Stomach (tissue), 9 donors: Measurements from ENCODE around the gene LRFN5. TPM values are rescaled to one million over a fixed set of nuclear protein-coding genes. Genes with fewer than 3 reads are reported as not detected.
A peak's percentile ranks its signal among the peaks of the same experiment; 100 is the strongest.

Experiments used
- DNase-seq, 2 donors: peaks; one replicate each; pipeline versions ENCODE4 v3.0.0 to v3.0.0-alpha.2; 2013 to 2019
- H3K27ac ChIP-seq, 5 donors: fragments of 200-600 bp in 4 of 5; sonication (generic) in 4 of 5; one replicate each; pipeline ENCODE4 v1.5.1; 2013 to 2019; ENCODE audit warnings: mild to moderate bottlenecking in 1 of 5, moderate library complexity in 1 of 5
- H3K27me3 ChIP-seq, 3 donors: fragments of 200-600 bp; sonication (generic); one replicate each; pipeline ENCODE4 v1.5.1; 2017 to 2019; ENCODE audit warnings: mixed run types in 1 of 3
- H3K36me3 ChIP-seq, 4 donors: fragments of 200-600 bp; sonication (generic); 1 replicate in 3 of 4; 2 replicates in 1 of 4; pipeline ENCODE4 v1.5.1; 2016 to 2019
- H3K4me1 ChIP-seq, 4 donors: fragments of 200-600 bp; sonication (generic); one replicate each; pipeline ENCODE4 v1.5.1; 2016 to 2019
- H3K4me3 ChIP-seq, 4 donors: fragments of 200-600 bp; sonication (generic) in 3 of 4; one replicate each; pipeline ENCODE4 v1.5.1; 2016 to 2019; ENCODE audit warnings: mild to moderate bottlenecking in 1 of 4
- H3K9me3 ChIP-seq, 4 donors: fragments of 200-600 bp; sonication (generic); one replicate each; pipeline ENCODE4 v1.5.1; 2016 to 2019
- EP300 ChIP-seq: sonication (generic); formaldehyde crosslinking; IDR thresholded peaks from one replicate; pipeline ENCODE4 v1.6.1; 2017; ENCODE audit warnings: antibody characterized with exemption
- POLR2A ChIP-seq, 4 donors: fragments of 450-650 bp; IDR thresholded peaks; one replicate each; pipeline ENCODE4 v1.6.1; 2016; ENCODE audit warnings: antibody characterized with exemption in 4 of 4, control low read depth in 2 of 4, mild to moderate bottlenecking in 1 of 4, moderate library complexity in 1 of 4
- POLR2AphosphoS5 ChIP-seq, 3 donors: sonication (generic); formaldehyde crosslinking; IDR thresholded peaks; one replicate each; pipeline ENCODE4 v1.6.1; 2016; ENCODE audit warnings: antibody characterized with exemption in 3 of 3
- WGBS, 5 donors: extraction: QIAGEN DNeasy Blood & Tissue Kit in 3 of 5; methylation state at CpG; one replicate each; pipeline versions ENCODE4 v1.1.5 to v1.1.7; 2013 to 2018; 5-methylcytosine and 5-hydroxymethylcytosine counted together
- intact Hi-C: fragments of 100-400 bp; cut with DNase I; formaldehyde crosslinking; loops from one replicate; pipeline ENCODE4 v1.15.1; 2023; ENCODE audit warnings: low total_unique reads
- polyA plus RNA-seq, 3 donors: library from polyadenylated mRNA; stranded (reverse); fragments of 200-250 nt; gene quantifications; one replicate each; pipeline ENCODE4 v1.2.3, GENCODE V29; 2013
- total RNA-seq, 5 donors: library from RNA; depleted of rRNA; stranded (reverse); fragments of >200 nt; gene quantifications; one replicate each; pipeline versions ENCODE4 v1.1.0 to v1.2.3, GENCODE V29; 2014 to 2016
- TF ChIP-seq, protein P1 (sequence below), 7 experiments: fragments of 450-650 bp in 4 of 7; fragments of 200-600 bp in 3 of 7; sonication (generic) in 3 of 7; IDR thresholded peaks; one replicate each; pipeline ENCODE4 v1.5.1; 2016 to 2019; ENCODE audit warnings: antibody characterized with exemption in 7 of 7, control low read depth in 2 of 7, mild to moderate bottlenecking in 1 of 7
- donor health status: healthy with polysubstance abuse.
- donor health status: Bipolar disorder and iron deficiency.
- donor health status: healthy.

The LRFN5 gene
- total and polyA plus RNA-seq, 8 donors, result 0.19 to 9.4 (median 0.58) TPM; not detected in 3

DNA sequence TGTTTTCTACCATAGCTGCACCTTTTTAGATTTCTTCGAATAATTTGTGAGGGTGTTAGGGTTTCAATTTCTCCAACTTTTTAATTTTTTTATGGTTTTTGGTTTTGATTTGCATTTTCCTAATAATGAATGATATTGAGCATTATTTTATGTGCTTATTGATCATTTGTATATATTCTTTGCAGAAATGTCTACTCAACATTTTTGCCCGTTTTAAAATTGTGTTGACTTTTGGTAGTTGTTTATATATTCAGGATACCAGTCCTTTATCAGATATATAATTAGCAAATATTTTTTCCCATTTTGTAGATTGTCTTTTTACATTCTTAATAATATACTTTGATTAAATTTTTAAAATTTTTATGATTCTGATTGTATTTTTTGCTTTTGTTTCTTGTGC, 306.7 kb downstream of the LRFN5 start:
- WGBS, 5 donors, result 82 to 93% (median 88%) methylated on average over 2 of the region's 2 CpGs
- TF ChIP-seq EP300 (no peak), POLR2A (IDR thresholded peaks at IDR 0.05) (no peak), POLR2AphosphoS5 (IDR thresholded peaks at IDR 0.05) (no peak)
- TF ChIP-seq, protein P1, sequence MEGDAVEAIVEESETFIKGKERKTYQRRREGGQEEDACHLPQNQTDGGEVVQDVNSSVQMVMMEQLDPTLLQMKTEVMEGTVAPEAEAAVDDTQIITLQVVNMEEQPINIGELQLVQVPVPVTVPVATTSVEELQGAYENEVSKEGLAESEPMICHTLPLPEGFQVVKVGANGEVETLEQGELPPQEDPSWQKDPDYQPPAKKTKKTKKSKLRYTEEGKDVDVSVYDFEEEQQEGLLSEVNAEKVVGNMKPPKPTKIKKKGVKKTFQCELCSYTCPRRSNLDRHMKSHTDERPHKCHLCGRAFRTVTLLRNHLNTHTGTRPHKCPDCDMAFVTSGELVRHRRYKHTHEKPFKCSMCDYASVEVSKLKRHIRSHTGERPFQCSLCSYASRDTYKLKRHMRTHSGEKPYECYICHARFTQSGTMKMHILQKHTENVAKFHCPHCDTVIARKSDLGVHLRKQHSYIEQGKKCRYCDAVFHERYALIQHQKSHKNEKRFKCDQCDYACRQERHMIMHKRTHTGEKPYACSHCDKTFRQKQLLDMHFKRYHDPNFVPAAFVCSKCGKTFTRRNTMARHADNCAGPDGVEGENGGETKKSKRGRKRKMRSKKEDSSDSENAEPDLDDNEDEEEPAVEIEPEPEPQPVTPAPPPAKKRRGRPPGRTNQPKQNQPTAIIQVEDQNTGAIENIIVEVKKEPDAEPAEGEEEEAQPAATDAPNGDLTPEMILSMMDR (IDR thresholded peaks at IDR 0.05), result no peak
- no peak overlapping the region for H3K27ac ChIP-seq
- no peaks in the 10 kb centered on the region for H3K4me1 ChIP-seq
- H3K27me3 ChIP-seq, result no peaks in the 10 kb centered on the region
- peaks cover 0 to 14% (median 0%) of the 10 kb centered on the region in 4 donors for H3K9me3 ChIP-seq
- intact Hi-C loops, result no loop called here
- no peak for DNase-seq
- no peak overlapping the region for H3K4me3 ChIP-seq
- H3K36me3 ChIP-seq, result no peaks in the 10 kb centered on the region

DNA sequence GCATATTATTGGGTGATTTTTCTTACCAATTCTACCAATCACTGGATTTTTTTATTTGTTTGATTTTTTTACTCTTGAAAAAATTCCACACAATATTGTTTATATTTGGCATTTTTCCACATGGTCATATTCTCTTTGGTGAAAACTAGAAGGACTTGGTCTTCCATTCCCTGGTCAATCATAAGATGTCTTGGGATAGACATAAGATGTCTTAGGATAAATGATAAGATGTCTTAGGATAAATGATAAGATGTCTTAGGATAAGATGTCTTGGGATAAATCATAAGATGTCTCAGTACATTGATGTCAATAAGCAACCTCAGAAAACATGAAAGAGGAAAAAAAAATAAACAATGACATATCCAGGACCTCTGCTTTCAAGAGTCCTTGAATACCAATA, 309.1 kb downstream of the LRFN5 start:
- Histone ChIP-seq H3K27ac (no peak overlapping the region), H3K9me3 (peaks cover 0 to 14% (median 0%) of the 10 kb centered on the region in 4 donors), H3K4me3 (no peak overlapping the region), H3K27me3 (no peaks in the 10 kb centered on the region), H3K4me1 (no peaks in the 10 kb centered on the region), H3K36me3 (no peaks in the 10 kb centered on the region)
- TF ChIP-seq POLR2A (IDR thresholded peaks at IDR 0.05), result no peak
- TF ChIP-seq, protein P1 (IDR thresholded peaks at IDR 0.05), result no peak
- DNase-seq, result no peak
- intact Hi-C loops, result no loop called here

GRCh38 chr14:41916313-41916712, 309.6 kb downstream of the LRFN5 start:
- Histone ChIP-seq H3K9me3 (peaks cover 0 to 9% (median 0%) of the 10 kb centered on the region in 4 donors), H3K27me3 (no peaks in the 10 kb centered on the region), H3K27ac (no peak overlapping the region), H3K4me3 (no peak overlapping the region), H3K4me1 (no peaks in the 10 kb centered on the region), H3K36me3 (no peaks in the 10 kb centered on the region)
- TF ChIP-seq POLR2AphosphoS5 (IDR thresholded peaks at IDR 0.05), result no peak
- no peak for TF ChIP-seq POLR2A (IDR thresholded peaks at IDR 0.05)
- TF ChIP-seq EP300, result no peak
- TF ChIP-seq, protein P1 (IDR thresholded peaks at IDR 0.05), result no peak
- intact Hi-C loops, result no loop called here
- DNase-seq, result no peak

DNA sequence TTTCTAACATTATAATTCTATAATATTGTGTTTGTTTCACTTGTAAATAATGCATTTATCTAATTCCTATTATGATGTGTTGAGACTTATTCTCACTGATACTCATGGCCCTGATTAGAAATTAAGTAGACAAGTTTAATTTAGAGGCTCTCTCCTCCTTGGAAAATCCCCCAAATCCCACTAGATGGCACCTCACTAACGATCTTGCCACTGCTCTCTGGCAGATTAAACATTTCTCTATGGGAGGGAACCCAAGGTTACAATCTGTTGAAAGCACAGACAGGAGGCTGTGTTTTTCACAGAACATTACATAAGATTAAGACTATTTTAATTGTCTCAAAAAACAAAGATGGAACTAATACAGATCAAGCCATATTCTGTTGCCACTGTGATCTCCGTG, 318.7 kb downstream of the LRFN5 start:
- WGBS, 5 donors, result 10 to 29% (median 17%) methylated on average over 2 of the region's 2 CpGs
- H3K4me3 ChIP-seq, result no peak overlapping the region
- intact Hi-C loops, result no loop called here
- no peaks in the 10 kb centered on the region for H3K4me1 ChIP-seq
- H3K27ac ChIP-seq, result no peak overlapping the region
- H3K36me3 ChIP-seq, result no peaks in the 10 kb centered on the region
- H3K27me3 ChIP-seq, result no peaks in the 10 kb centered on the region
- DNase-seq, result peak in 1 of 2 donors; percentile 52
- TF ChIP-seq POLR2A (IDR thresholded peaks at IDR 0.05) (no peak), POLR2AphosphoS5 (IDR thresholded peaks at IDR 0.05) (no peak), EP300 (no peak)
- TF ChIP-seq, protein P1 (IDR thresholded peaks at IDR 0.05), result no peak
- no peaks in the 10 kb centered on the region for H3K9me3 ChIP-seq
